Activated CD8-positive, alpha-beta memory T cell treated with anti-CD3 and anti-CD28 coated beads for 1 hour (primary cell): ENCODE measurements around the gene TTC7B.
"Not testable (repeated sequence)": the region's sequence is repeated elsewhere in the genome, so short reads cannot be mapped to it uniquely, and the experiment has no call there.

Experiments
- DNase-seq, 2 donors: peaks; one replicate each; pipeline ENCODE4 v3.0.0-alpha.2; 2020; ENCODE audit warnings: low read depth in 1 of 2; ENCODE audit errors: extremely low read depth in 1 of 2

TTC7B gene

GRCh38 chr14:90815822-90816662, at the start of gene TTC7B:
Gene TTC7B (minus strand): TSS chr14:90816430. CDS start chr14:90816295, 135 bp downstream.
- no peak for DNase-seq

- DNase-seq = no peak
Observed at GRCh38 chr14:90864741-90865140, 48.5 kb upstream of the TTC7B start.

GRCh38 chr14:90858511-90858910, 42.3 kb upstream of the TTC7B start:
- no peak for DNase-seq

GRCh38 chr14:90857866-90858265, 41.6 kb upstream of the TTC7B start:
- DNase-seq = no peak

- not testable (repeated sequence) for DNase-seq
Observed at GRCh38 chr14:90856115-90856514, 39.9 kb upstream of the TTC7B start.

GRCh38 chr14:90853116-90853515, 36.9 kb upstream of the TTC7B start:
- no peak for DNase-seq

- no peak for DNase-seq
Observed at GRCh38 chr14:90851327-90852036, 35.3 kb upstream of the TTC7B start.

GRCh38 chr14:90850487-90850886, 34.3 kb upstream of the TTC7B start:
- DNase-seq = no peak

GRCh38 chr14:90849787-90850444, 33.7 kb upstream of the TTC7B start:
- DNase-seq = no peak

GRCh38 chr14:90848944-90849731, 32.9 kb upstream of the TTC7B start:
- DNase-seq = no peak

GRCh38 chr14:90846511-90846910, 30.3 kb upstream of the TTC7B start:
- no peak for DNase-seq

- no peak for DNase-seq
Observed at GRCh38 chr14:90844321-90844720, 28.1 kb upstream of the TTC7B start.

- DNase-seq = no peak
Observed at GRCh38 chr14:90842726-90843125, 26.5 kb upstream of the TTC7B start.

GRCh38 chr14:90840667-90841066, 24.4 kb upstream of the TTC7B start:
- DNase-seq = not testable (repeated sequence)

GRCh38 chr14:90839889-90840266, 23.6 kb upstream of the TTC7B start:
- no peak for DNase-seq

GRCh38 chr14:90839024-90839888, 23.0 kb upstream of the TTC7B start:
- DNase-seq = no peak

- not testable (repeated sequence) for DNase-seq
Observed at GRCh38 chr14:90838531-90838930, 22.3 kb upstream of the TTC7B start.

- no peak for DNase-seq
Observed at GRCh38 chr14:90837355-90837754, 21.1 kb upstream of the TTC7B start.

- DNase-seq = no peak
Observed at GRCh38 chr14:90836692-90837063, 20.4 kb upstream of the TTC7B start.

- no peak for DNase-seq
Observed at GRCh38 chr14:90831821-90832220, 15.6 kb upstream of the TTC7B start.
